NB4 (cell line): ENCODE data around the gene MRPS35.

Experiments used
- POLR2A ChIP-seq: IDR thresholded peaks from 2 replicates; pipeline ENCODE4 v1.6.1; 2011; ENCODE audit warnings: mild to moderate bottlenecking; ENCODE audit not compliant: insufficient read length; ENCODE audit errors: extremely low read depth
- TF ChIP-seq, protein P1 (sequence below): IDR thresholded peaks from one replicate; pipeline ENCODE4 v1.5.1; 2012; ENCODE audit warnings: low read depth, low read length

- no peak for TF ChIP-seq POLR2A
- TF ChIP-seq, protein P1, sequence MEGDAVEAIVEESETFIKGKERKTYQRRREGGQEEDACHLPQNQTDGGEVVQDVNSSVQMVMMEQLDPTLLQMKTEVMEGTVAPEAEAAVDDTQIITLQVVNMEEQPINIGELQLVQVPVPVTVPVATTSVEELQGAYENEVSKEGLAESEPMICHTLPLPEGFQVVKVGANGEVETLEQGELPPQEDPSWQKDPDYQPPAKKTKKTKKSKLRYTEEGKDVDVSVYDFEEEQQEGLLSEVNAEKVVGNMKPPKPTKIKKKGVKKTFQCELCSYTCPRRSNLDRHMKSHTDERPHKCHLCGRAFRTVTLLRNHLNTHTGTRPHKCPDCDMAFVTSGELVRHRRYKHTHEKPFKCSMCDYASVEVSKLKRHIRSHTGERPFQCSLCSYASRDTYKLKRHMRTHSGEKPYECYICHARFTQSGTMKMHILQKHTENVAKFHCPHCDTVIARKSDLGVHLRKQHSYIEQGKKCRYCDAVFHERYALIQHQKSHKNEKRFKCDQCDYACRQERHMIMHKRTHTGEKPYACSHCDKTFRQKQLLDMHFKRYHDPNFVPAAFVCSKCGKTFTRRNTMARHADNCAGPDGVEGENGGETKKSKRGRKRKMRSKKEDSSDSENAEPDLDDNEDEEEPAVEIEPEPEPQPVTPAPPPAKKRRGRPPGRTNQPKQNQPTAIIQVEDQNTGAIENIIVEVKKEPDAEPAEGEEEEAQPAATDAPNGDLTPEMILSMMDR: no peak
Observed at GRCh38 chr12:27709932-27710591, 570 bp upstream of the MRPS35 start.
